ENCODE results near the gene FAM111A. TPM values are rescaled to one million over a fixed set of nuclear protein-coding genes. Genes with fewer than 3 reads are reported as not detected.

FAM111A gene
- total and polyA plus RNA-seq, 9 of the 15 experiments (the other 6 are each of a cell fraction or from before 2014, with no cell fraction given): 14.8 to 30.6 (median 20.1) TPM

GRCh38 chr11:59158206-59159068 lies 15.8 kb downstream of the FAM111A start (continued):
- peak in 1 of 2 experiments; percentile 65; a peak in 3 of 4 replicates for TF ChIP-seq FOXK2 (conservative IDR thresholded peaks at IDR 0.05 in 1 of 2, IDR thresholded peaks at IDR 0.05 in 1 of 2; ENCODE audit: low read depth in 2 of 2)
- TF ChIP-seq PURB (CRISPR knock-in tag; IDR thresholded peaks at IDR 0.05; ENCODE audit: low read depth): no peak
- TF ChIP-seq ZNF609 (CRISPR knock-in tag; IDR thresholded peaks at IDR 0.05; ENCODE audit: borderline replicate concordance): no peak
- 0 out of 2 replicates have a peak, but pooled peaks have one; percentile 44 for TF ChIP-seq LCOR (CRISPR knock-in tag; IDR thresholded peaks at IDR 0.05)
- no peak for TF ChIP-seq FOXA1 (IDR thresholded peaks at IDR 0.05; ENCODE audit: borderline replicate concordance)
- 0 out of 4 replicates have a peak, but pooled peaks of 1 of the 2 experiments have one; percentile 30 for TF ChIP-seq MAZ (CRISPR knock-in tag; conservative IDR thresholded peaks at IDR 0.05 in 1 of 2, IDR thresholded peaks at IDR 0.05 in 1 of 2)
- no peak for TF ChIP-seq POLR2AphosphoS2 (IDR thresholded peaks at IDR 0.05; ENCODE audit: low read length)
